Left ventricle myocardium inferior (tissue), 1 donor: ENCODE measurements around the gene SYNCRIP. TPM values are rescaled to one million over a fixed set of nuclear protein-coding genes. Genes with fewer than 3 reads are reported as not detected.
"Not testable (repeated sequence)": the region's sequence is repeated elsewhere in the genome, so short reads cannot be mapped to it uniquely, and the experiment has no call there.

ENCODE experiments used
- DNase-seq: peaks from one replicate; pipeline ENCODE4 v3.0.0-alpha.2; 2020
- H3K27ac ChIP-seq: fragments of 200-600 bp; replicated peaks from 2 replicates; pipeline ENCODE4 v1.8.0; 2021
- H3K27me3 ChIP-seq: fragments of 200-600 bp; 2 replicates; pipeline ENCODE4 v1.8.0; 2021; ENCODE audit warnings: low read depth
- H3K36me3 ChIP-seq: fragments of 200-600 bp; 2 replicates; pipeline ENCODE4 v1.8.0; 2021
- H3K4me1 ChIP-seq: fragments of 200-600 bp; 2 replicates; pipeline ENCODE4 v1.8.0; 2021
- H3K4me3 ChIP-seq: fragments of 200-600 bp; 2 replicates; pipeline ENCODE4 v1.8.0; 2021; ENCODE audit warnings: mild to moderate bottlenecking, moderate library complexity
- H3K9me3 ChIP-seq: fragments of 200-600 bp; replicated peaks from 2 replicates; pipeline ENCODE4 v1.8.0; 2021
- CTCF ChIP-seq: fragments of 200-600 bp; IDR thresholded peaks from 2 replicates; pipeline ENCODE4 v1.8.0; 2021; ENCODE audit warnings: antibody characterized with exemption, mild to moderate bottlenecking, borderline replicate concordance
- intact Hi-C: fragments of 100-400 bp; cut with micrococcal nuclease; formaldehyde crosslinking; loops from one replicate; pipeline ENCODE4 v1.11.0; 2022
- total RNA-seq: library from RNA; stranded (reverse); fragmentation: NEBNext Ultra II Directional; extraction: Animal tissue kit (Norgen Biotek cat#: 25700); gene quantifications from one replicate; pipeline ENCODE4 v1.2.1, GENCODE V29; 2021
- donor health status: DM: no; HTN: yes; CAD: no; lungs with severe emphysema.

SYNCRIP gene
- total RNA-seq, 1 donor from 2014 or later: 61.2 TPM

GRCh38 chr6:85565736-85566135 lies 77.0 kb downstream of the SYNCRIP start:
- TF ChIP-seq CTCF: no peak
- no peaks in the 10 kb centered on the region for H3K9me3 ChIP-seq
- no peak for DNase-seq
- H3K27ac ChIP-seq: no peak overlapping the region
- no peaks in the 10 kb centered on the region for H3K4me1 ChIP-seq
- intact Hi-C loops: no loop called here
- H3K27me3 ChIP-seq: no peaks in the 10 kb centered on the region
- H3K4me3 ChIP-seq: no peak overlapping the region
- peaks cover 48% of the 10 kb centered on the region for H3K36me3 ChIP-seq

GRCh38 chr6:85564223-85564622 lies 78.5 kb downstream of the SYNCRIP start:
- DNase-seq, H3K27ac ChIP-seq, intact Hi-C loops, H3K9me3 ChIP-seq, H3K27me3 ChIP-seq, H3K4me1 ChIP-seq, H3K4me3 ChIP-seq: not testable (repeated sequence)
- peaks cover 49% of the 10 kb centered on the region for H3K36me3 ChIP-seq

Other genes with a start within 250 kb of the SYNCRIP start
- gene NT5E, start 192.8 kb downstream of the SYNCRIP start, total RNA-seq: 4.3 TPM
- gene SNX14, start 49.0 kb downstream of the SYNCRIP start, total RNA-seq: 33.7 TPM